ENCODE results near the gene RAP1GAP. TPM values are rescaled to one million over a fixed set of nuclear protein-coding genes. Genes with fewer than 3 reads are reported as not detected.
A peak's percentile ranks its signal among the peaks of the same experiment; 100 is the strongest.

RAP1GAP gene
- total and polyA plus RNA-seq, 9 of the 15 experiments (the other 6 are each of a cell fraction or from before 2014, with no cell fraction given): 0.29 to 30.2 (median 19.2) TPM

DNA sequence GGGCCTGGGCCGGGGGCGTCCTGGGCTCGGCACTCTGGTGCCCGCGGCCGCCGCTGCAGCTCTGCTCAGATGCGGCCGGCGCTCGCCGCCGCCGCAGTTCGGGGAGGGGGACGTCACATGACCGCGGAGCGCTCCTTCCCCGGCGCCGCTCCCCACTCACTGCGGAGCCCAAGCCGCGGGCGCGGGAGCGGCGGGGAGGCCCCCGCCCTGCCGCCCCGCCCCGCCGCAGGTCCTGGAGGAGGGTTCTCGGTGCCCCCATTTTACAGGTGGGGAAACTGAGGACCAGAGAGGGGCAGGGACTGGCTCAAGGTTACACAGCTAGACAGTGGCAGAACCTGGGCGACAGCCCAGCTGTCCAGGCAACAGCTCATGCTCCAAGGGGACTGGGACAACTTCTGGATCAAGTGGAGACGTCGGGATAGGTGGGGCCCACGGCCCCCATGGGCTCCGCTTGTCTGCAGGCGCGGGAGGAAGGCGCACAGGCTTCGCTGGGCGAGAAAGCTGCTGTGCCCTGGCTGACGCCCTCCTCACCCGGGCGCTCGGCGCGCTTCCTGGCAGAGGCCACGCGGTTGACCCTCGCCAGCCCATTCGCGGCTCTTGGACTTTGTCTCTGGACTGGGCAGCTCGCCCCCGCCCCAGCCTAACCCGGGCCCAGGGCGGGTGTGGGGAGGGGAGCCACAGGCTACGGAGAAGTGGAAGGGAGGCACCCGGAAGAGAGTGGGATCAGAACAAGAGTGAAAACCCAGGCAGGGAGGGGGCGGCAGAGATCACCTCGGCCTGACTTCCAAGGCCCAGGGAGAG is at the start of gene RAP1GAP (continued):
- TF ChIP-seq, protein P1, sequence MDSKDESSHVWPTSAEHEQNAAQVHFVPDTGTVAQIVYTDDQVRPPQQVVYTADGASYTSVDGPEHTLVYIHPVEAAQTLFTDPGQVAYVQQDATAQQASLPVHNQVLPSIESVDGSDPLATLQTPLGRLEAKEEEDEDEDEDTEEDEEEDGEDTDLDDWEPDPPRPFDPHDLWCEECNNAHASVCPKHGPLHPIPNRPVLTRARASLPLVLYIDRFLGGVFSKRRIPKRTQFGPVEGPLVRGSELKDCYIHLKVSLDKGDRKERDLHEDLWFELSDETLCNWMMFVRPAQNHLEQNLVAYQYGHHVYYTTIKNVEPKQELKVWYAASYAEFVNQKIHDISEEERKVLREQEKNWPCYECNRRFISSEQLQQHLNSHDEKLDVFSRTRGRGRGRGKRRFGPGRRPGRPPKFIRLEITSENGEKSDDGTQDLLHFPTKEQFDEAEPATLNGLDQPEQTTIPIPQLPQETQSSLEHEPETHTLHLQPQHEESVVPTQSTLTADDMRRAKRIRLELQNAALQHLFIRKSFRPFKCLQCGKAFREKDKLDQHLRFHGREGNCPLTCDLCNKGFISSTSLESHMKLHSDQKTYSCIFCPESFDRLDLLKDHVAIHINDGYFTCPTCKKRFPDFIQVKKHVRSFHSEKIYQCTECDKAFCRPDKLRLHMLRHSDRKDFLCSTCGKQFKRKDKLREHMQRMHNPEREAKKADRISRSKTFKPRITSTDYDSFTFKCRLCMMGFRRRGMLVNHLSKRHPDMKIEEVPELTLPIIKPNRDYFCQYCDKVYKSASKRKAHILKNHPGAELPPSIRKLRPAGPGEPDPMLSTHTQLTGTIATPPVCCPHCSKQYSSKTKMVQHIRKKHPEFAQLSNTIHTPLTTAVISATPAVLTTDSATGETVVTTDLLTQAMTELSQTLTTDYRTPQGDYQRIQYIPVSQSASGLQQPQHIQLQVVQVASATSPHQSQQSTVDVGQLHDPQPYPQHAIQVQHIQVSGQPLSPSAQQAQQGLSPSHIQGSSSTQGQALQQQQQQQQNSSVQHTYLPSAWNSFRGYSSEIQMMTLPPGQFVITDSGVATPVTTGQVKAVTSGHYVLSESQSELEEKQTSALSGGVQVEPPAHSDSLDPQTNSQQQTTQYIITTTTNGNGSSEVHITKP (IDR thresholded peaks at IDR 0.05; ENCODE audit: partially characterized antibody): peak; percentile 13
- TF ChIP-seq HDAC2 (IDR thresholded peaks at IDR 0.05) (peak; percentile 88), TBL1XR1 (IDR thresholded peaks at IDR 0.05; ENCODE audit: low read length in 2 of 2) (no peak), SRSF9 (IDR thresholded peaks at IDR 0.05; ENCODE audit: borderline replicate concordance, low read depth, low read length) (no peak), NR2C1 (IDR thresholded peaks at IDR 0.05) (no peak), NR2C1 (tag; IDR thresholded peaks at IDR 0.05) (no peak), SUPT5H (IDR thresholded peaks at IDR 0.05) (0 out of 2 replicates have a peak, but pooled peaks have one; percentile 31), ZNF77 (CRISPR knock-in tag; IDR thresholded peaks at IDR 0.05) (no peak), POLR2AphosphoS2 (IDR thresholded peaks at IDR 0.05; ENCODE audit: low read length) (no peak), GATAD2B (IDR thresholded peaks at IDR 0.05; ENCODE audit: borderline replicate concordance) (peak; percentile 79), RBBP5 (IDR thresholded peaks at IDR 0.05; ENCODE audit: borderline replicate concordance, insufficient read depth, low read length, poor library complexity, severe bottlenecking) (peak; percentile 70), ZNF668 (CRISPR knock-in tag; IDR thresholded peaks at IDR 0.05) (no peak; the same call in 1 of the 2 replicates), CXXC5 (CRISPR knock-in tag; IDR thresholded peaks at IDR 0.05) (peak; percentile 90), NCOA1 (IDR thresholded peaks at IDR 0.05; ENCODE audit: low read depth) (no peak), CHCHD3 (CRISPR knock-in tag; IDR thresholded peaks at IDR 0.05) (no peak), RCOR1 (IDR thresholded peaks at IDR 0.05; ENCODE audit: borderline replicate concordance in 1 of 2, low read depth in 2 of 2, low read length in 2 of 2) (peak; percentile 77 to 92), ZNF384 (IDR thresholded peaks at IDR 0.05; ENCODE audit: low read depth, low read length) (no peak), LEF1 (IDR thresholded peaks at IDR 0.05) (no peak), HMG20B (CRISPR knock-in tag; IDR thresholded peaks at IDR 0.05) (no peak), GATA2 (CRISPR knock-in tag; IDR thresholded peaks at IDR 0.05) (no peak; the same call in 1 of the 2 replicates), BDP1 (IDR thresholded peaks at IDR 0.05; ENCODE audit: insufficient read depth, insufficient read length) (no peak)
- TF ChIP-seq, protein P2, sequence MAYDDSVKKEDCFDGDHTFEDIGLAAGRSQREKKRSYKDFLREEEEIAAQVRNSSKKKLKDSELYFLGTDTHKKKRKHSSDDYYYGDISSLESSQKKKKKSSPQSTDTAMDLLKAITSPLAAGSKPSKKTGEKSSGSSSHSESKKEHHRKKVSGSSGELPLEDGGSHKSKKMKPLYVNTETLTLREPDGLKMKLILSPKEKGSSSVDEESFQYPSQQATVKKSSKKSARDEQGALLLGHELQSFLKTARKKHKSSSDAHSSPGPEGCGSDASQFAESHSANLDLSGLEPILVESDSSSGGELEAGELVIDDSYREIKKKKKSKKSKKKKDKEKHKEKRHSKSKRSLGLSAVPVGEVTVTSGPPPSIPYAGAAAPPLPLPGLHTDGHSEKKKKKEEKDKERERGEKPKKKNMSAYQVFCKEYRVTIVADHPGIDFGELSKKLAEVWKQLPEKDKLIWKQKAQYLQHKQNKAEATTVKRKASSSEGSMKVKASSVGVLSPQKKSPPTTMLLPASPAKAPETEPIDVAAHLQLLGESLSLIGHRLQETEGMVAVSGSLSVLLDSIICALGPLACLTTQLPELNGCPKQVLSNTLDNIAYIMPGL (CRISPR knock-in tag; IDR thresholded peaks at IDR 0.05): 0 out of 2 replicates have a peak, but pooled peaks have one; percentile 70
- TF ChIP-seq, protein P3, sequence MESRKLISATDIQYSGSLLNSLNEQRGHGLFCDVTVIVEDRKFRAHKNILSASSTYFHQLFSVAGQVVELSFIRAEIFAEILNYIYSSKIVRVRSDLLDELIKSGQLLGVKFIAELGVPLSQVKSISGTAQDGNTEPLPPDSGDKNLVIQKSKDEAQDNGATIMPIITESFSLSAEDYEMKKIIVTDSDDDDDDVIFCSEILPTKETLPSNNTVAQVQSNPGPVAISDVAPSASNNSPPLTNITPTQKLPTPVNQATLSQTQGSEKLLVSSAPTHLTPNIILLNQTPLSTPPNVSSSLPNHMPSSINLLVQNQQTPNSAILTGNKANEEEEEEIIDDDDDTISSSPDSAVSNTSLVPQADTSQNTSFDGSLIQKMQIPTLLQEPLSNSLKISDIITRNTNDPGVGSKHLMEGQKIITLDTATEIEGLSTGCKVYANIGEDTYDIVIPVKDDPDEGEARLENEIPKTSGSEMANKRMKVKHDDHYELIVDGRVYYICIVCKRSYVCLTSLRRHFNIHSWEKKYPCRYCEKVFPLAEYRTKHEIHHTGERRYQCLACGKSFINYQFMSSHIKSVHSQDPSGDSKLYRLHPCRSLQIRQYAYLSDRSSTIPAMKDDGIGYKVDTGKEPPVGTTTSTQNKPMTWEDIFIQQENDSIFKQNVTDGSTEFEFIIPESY (CRISPR knock-in tag; IDR thresholded peaks at IDR 0.05): no peak; the same call in 1 of the 2 replicates

Measured in K562 (cell line).